Activated gamma-delta T cell treated with Interleukin-2 at 50 U/mL for 16 hours (primary cell): ENCODE measurements around the gene PAX4.
"Not testable (repeated sequence)": the region's sequence is repeated elsewhere in the genome, so short reads cannot be mapped to it uniquely, and the experiment has no call there.

Experiments
- DNase-seq: peaks from one replicate; pipeline ENCODE4 v3.0.0-alpha.2; 2020

PAX4 gene

GRCh38 chr7:127584648-127585043 lies 33.3 kb downstream of the PAX4 start:
- DNase-seq = no peak

GRCh38 chr7:127582361-127582760 lies 35.6 kb downstream of the PAX4 start:
- no peak for DNase-seq

- DNase-seq = no peak
These were observed 36.2 kb downstream of the PAX4 start for GRCh38 chr7:127581716-127582115.

- DNase-seq = no peak
These were observed 37.3 kb downstream of the PAX4 start for GRCh38 chr7:127580612-127581011.

GRCh38 chr7:127578711-127579275 lies 39.1 kb downstream of the PAX4 start:
- DNase-seq = no peak

GRCh38 chr7:127578036-127578684 lies 39.8 kb downstream of the PAX4 start:
- DNase-seq = no peak

GRCh38 chr7:127571741-127572505 lies 46.0 kb downstream of the PAX4 start:
- DNase-seq = no peak

GRCh38 chr7:127568034-127568433 lies 49.9 kb downstream of the PAX4 start:
- not testable (repeated sequence) for DNase-seq

GRCh38 chr7:127566242-127566641 lies 51.7 kb downstream of the PAX4 start:
- no peak for DNase-seq
